ACC112 (cell line): Measurements from ENCODE around the gene SMARCB1.
A peak's percentile ranks its signal among the peaks of the same experiment; 100 is the strongest.

ENCODE experiments used
- H2AFZ ChIP-seq: fragments of 200-600 bp; sonication (generic); one replicate; pipeline ENCODE4 v1.6.0; 2017; ENCODE audit warnings: antibody characterized with exemption, low read length; ENCODE audit not compliant: unreplicated experiment
- H3K27ac ChIP-seq: fragments of 200-600 bp; sonication (generic); 2 replicates; pipeline ENCODE4 v1.5.1; 2014; ENCODE audit warnings: low read depth, mild to moderate bottlenecking, antibody characterized with exemption, low read length, moderate library complexity
- H3K27me3 ChIP-seq: fragments of 200-600 bp; sonication (generic); 2 replicates; pipeline ENCODE4 v1.6.1; 2014; ENCODE audit warnings: mild to moderate bottlenecking, antibody characterized with exemption, low read length, moderate library complexity, mixed read lengths; ENCODE audit not compliant: insufficient read depth
- H3K36me3 ChIP-seq: fragments of 200-600 bp; sonication (generic); 2 replicates; pipeline ENCODE4 v1.6.1; 2016; ENCODE audit warnings: mild to moderate bottlenecking, antibody characterized with exemption, low read length, moderate library complexity, mixed read lengths; ENCODE audit not compliant: insufficient read depth
- H3K4me1 ChIP-seq: fragments of 200-600 bp; sonication (generic); one replicate; pipeline ENCODE4 v1.6.1; 2016; ENCODE audit warnings: low read length, mixed read lengths; ENCODE audit not compliant: insufficient read depth, unreplicated experiment, control insufficient read depth
- H3K4me3 ChIP-seq: fragments of 200-600 bp; sonication (generic); 2 replicates; pipeline ENCODE4 v1.5.1; 2014; ENCODE audit warnings: mild to moderate bottlenecking, low read depth, low read length
- H3K79me2 ChIP-seq: fragments of 200-600 bp; sonication (generic); one replicate; pipeline ENCODE4 v1.6.0; 2016; ENCODE audit warnings: low read length; ENCODE audit not compliant: control insufficient read depth, unreplicated experiment, insufficient read depth

SMARCB1 gene

DNA sequence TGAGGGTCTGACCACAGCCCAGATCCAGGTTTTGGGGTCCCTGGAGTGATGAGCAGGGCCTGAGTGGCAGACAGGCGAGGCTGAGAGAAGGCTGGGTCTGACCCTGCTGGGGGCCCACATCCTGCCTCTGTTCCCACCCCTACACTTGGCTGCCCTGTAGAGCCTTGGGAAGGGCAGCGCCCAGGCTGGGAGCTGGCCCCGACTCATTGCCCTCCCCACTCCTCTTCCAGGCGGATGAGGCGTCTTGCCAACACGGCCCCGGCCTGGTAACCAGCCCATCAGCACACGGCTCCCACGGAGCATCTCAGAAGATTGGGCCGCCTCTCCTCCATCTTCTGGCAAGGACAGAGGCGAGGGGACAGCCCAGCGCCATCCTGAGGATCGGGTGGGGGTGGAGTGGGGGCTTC, 47.1 kb downstream of the SMARCB1 start:
- H2AFZ ChIP-seq = no peak overlapping the region
- peaks cover 12% of the 10 kb centered on the region for H3K4me1 ChIP-seq
- H3K27me3 ChIP-seq = no peaks in the 10 kb centered on the region
- no peaks in the 10 kb centered on the region for H3K79me2 ChIP-seq
- H3K27ac ChIP-seq = no peak overlapping the region
- no peak overlapping the region for H3K4me3 ChIP-seq
- H3K36me3 ChIP-seq = no peaks in the 10 kb centered on the region

DNA sequence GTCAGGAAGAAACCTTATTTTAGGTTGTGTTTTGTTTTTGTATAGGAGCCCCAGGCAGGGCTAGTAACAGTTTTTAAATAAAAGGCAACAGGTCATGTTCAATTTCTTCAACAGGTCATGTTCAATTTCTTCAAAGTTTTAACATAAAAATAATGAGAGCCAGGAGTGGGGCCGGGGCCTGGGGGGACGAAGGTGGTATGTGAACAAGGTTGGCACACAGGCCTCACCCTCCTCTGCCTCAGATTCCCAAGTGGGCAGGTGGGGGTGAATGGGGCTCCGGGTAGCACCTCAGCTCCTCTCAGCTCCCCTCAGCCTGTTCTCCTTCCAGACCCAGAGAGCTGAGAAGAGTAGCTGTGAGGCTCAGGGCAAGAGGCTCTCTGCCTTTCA, 47.6 kb downstream of the SMARCB1 start:
- H3K4me3 ChIP-seq = no peak overlapping the region
- no peaks in the 10 kb centered on the region for H3K27me3 ChIP-seq
- H3K36me3 ChIP-seq = no peaks in the 10 kb centered on the region
- no peaks in the 10 kb centered on the region for H3K79me2 ChIP-seq
- H2AFZ ChIP-seq = no peak overlapping the region
- peaks cover 9% of the 10 kb centered on the region for H3K4me1 ChIP-seq
- H3K27ac ChIP-seq = no peak overlapping the region

DNA sequence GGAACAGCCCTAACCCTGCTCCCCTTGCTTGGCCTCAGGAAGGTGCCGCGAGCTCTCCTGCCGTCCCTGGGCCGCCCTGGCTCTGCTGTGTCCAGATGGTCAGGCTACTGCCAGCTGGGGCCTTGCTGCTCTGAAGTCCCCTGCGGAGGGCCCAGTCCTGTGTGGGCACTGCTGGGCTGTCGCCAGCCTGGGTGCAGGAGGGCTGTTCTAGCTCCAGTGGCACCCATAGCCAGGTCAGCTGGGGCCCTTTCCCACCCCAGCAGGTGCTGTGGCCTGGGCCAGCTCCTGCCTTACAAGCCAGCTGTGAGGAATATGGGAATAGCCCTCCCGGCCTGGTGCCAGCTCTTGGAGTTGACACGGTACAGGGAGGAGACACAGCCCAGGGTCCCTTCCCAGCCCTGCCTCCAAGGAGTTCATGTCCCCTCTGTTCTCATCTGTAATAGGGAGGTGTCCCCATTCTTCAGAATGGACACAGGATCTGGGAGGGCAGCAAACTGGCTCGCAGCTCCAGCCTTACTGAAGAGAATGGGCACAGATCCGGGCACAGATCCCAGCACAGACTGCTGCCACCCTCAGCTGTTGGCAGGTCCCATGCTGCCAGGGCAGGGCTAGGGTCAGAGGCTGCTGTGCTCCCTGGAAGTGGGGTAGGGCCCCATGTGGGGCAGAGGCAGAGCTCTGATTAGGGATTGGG, 48.2 kb downstream of the SMARCB1 start:
- no peaks in the 10 kb centered on the region for H3K27me3 ChIP-seq
- no peak overlapping the region for H2AFZ ChIP-seq
- peaks cover 4% of the 10 kb centered on the region for H3K4me1 ChIP-seq
- H3K27ac ChIP-seq = no peak overlapping the region
- H3K36me3 ChIP-seq = no peaks in the 10 kb centered on the region
- H3K4me3 ChIP-seq = no peak overlapping the region
- no peaks in the 10 kb centered on the region for H3K79me2 ChIP-seq

DNA sequence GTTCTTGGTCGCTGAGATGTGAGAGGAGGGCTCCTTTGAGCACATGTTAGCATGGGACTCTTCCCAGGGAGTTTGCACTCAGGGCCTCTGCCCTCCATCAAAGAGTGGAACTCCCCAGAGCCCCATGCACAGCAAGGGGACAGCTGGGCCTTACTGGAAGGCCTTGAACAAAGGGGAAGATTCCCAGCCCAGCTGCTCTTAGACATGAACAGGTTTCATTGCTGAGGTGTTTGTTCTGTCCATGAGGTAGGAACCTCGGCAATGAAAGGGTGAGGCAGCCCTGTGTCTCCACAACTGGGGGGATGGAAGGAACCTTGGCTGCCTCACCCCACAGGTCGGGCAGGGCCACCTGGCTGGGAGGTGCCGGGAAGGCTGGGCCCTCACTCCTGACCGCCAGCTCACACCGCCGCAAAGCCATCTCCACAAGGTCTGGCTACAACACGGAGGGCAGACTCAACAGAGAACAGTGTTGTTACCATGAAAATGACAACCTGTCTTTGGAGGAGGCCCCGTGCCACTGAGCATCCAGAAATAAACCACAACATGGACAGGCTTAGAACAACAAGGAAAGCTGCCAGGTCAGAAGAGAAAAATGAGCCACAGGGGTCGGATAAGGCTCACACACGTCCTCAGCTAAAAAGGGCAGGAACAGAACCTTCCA, 48.8 kb downstream of the SMARCB1 start:
- H3K36me3 ChIP-seq = no peaks in the 10 kb centered on the region
- no peaks in the 10 kb centered on the region for H3K27me3 ChIP-seq
- no peaks in the 10 kb centered on the region for H3K79me2 ChIP-seq
- H3K27ac ChIP-seq = no peak overlapping the region
- no peaks in the 10 kb centered on the region for H3K4me1 ChIP-seq
- H3K4me3 ChIP-seq = no peak overlapping the region
- H2AFZ ChIP-seq = no peak overlapping the region

DNA sequence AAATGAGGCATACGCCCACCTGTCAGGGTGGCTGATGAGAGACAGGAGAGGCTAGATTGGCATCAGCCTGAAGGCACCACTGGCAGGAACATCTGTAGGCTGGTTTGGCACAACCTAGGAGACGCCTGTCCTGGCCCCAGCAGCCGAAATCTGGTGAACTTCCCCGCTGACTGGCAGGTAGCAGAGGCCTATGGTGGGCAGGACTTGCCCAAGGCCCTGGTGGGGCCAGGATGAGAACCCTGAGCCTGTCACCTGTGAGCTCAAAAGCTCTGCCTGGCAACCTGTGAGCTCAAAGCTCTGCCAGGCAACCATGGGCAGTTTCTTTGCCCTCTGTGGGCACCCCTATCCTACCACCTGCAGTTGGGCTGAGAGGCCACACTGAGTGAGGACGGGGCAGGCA, 49.5 kb downstream of the SMARCB1 start:
- Histone ChIP-seq H3K27ac (no peak overlapping the region), H3K4me1 (no peaks in the 10 kb centered on the region), H3K36me3 (no peaks in the 10 kb centered on the region), H3K27me3 (no peaks in the 10 kb centered on the region), H3K79me2 (no peaks in the 10 kb centered on the region), H2AFZ (no peak overlapping the region), H3K4me3 (no peak overlapping the region)

DNA sequence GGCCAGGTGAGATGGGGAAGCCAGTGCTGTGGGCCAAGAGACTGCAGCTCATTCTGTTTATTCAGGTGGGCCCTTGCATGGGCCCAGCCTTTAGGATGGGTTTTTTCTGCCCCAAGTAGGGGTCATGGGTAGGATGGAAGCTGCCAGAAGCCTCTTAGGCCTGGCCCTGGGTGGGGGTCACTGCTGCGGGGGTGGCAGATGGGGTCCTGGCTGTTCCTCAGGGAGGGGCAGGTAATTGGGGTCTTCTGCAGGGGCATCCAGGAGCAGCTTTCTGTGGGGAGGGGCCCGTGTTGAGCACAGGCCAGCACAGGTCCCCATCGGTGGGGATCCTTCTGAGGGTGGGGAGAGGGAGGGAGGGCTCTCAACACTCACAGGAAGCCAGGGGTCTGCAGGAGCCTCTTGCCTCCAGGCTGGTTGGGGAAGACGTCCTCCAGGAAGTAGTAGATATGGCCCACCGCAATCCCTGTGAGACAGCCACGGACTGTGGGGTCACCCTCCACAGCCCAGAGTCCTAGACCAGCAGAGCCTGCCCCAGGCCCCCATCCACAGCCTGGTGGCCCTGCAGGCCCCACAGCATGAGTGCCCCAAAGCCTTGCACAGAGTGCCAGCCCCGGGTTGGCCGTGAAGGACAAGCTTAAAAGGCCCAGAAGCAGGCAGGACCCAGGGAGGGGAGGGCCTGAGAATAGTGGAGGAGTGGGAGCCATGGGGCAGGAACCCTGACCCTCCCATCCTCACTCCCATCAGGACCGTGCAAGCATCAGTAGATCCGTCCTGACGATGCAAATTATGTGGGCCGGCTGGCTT, 50.1 kb downstream of the SMARCB1 start:
- H3K27me3 ChIP-seq = no peaks in the 10 kb centered on the region
- H3K4me3 ChIP-seq = no peak overlapping the region
- no peaks in the 10 kb centered on the region for H3K36me3 ChIP-seq
- no peak overlapping the region for H3K27ac ChIP-seq
- no peaks in the 10 kb centered on the region for H3K79me2 ChIP-seq
- no peaks in the 10 kb centered on the region for H3K4me1 ChIP-seq
- H2AFZ ChIP-seq = no peak overlapping the region

- no peak overlapping the region for H3K27ac ChIP-seq
- no peak overlapping the region for H3K4me3 ChIP-seq
Observed at GRCh38 chr22:23837496-23837859, 50.7 kb downstream of the SMARCB1 start.

GRCh38 chr22:23837911-23838680, 51.3 kb downstream of the SMARCB1 start:
- Histone ChIP-seq H3K79me2 (no peaks in the 10 kb centered on the region), H3K27ac (no peak overlapping the region), H3K4me1 (no peaks in the 10 kb centered on the region), H3K36me3 (no peaks in the 10 kb centered on the region), H3K27me3 (no peaks in the 10 kb centered on the region), H3K4me3 (peak overlapping the region; percentile 37; the same call in 1 of the 2 replicates), H2AFZ (no peak overlapping the region)

More at GRCh38 chr22:23837496-23837859, 50.7 kb downstream of the SMARCB1 start:
- Histone ChIP-seq H2AFZ (no peak overlapping the region), H3K36me3 (no peaks in the 10 kb centered on the region), H3K27me3 (no peaks in the 10 kb centered on the region), H3K4me1 (no peaks in the 10 kb centered on the region), H3K79me2 (no peaks in the 10 kb centered on the region)

DNA sequence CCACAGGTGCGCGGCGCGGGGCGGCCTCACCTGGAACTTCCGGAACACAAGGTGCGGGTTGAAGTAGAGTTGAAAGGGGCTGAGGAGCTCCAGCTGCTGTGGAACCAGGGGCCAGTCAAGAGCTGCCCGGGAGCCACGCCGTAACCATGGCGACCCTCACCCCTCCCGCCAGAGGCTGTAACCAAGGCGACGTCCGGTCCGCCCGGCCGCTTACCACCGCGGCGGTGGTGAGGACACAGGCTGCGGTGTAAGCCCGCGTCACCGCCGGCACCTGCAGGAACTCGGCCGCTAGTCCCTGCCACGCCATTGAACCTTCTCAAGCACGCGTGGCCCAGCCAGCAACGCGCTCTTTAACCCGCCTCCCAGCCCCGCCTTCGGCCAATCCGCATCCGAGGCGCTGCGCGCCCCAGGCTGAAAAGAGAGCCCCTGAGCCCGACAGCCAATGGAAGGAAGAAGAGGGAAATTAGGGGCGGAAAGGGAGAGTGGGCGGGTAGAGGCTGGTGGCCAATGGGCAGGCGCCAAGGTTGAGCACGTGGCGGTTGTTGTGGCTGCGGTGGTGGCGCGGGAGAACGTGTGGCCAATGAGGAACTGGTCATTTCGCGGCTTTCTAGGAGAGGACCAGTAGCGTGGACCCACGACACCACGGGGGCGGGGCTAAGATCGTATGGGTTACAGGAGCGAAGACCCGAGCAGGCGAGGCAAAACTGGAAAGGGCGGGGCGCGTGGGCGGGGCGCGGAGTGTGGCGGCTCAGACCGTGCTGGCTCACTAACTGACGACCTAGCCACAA, 52.1 kb downstream of the SMARCB1 start, which contains the start of gene DERL3:
Gene DERL3 (minus strand): TSS at position 326 of the 788 bp plus-strand sequence. CDS start 19 bp downstream, at position 307.
- Histone ChIP-seq H3K4me1 (no peaks in the 10 kb centered on the region), H3K4me3 (peak within 1 kb of the TSS; percentile 75), H3K36me3 (no peaks in the 10 kb centered on the region), H3K27me3 (no peaks in the 10 kb centered on the region), H2AFZ (no peak within 1 kb of the TSS), H3K27ac (no peak within 1 kb of the TSS), H3K79me2 (no peaks in the 10 kb centered on the region)

- Histone ChIP-seq H3K36me3 (no peaks in the 10 kb centered on the region), H3K4me1 (no peaks in the 10 kb centered on the region), H2AFZ (no peak overlapping the region), H3K79me2 (no peaks in the 10 kb centered on the region), H3K27ac (no peak overlapping the region), H3K27me3 (no peaks in the 10 kb centered on the region), H3K4me3 (no peak overlapping the region)
Observed at GRCh38 chr22:23840026-23840425, 53.3 kb downstream of the SMARCB1 start.
